ENCODE data around the gene ADH5.

Gene ADH5

GRCh38 chr4:99079625-99080295, 8.8 kb downstream of the ADH5 start:
- DNase-seq (ENCODE audit: insufficient read length, low spot score) = no peak
- TF ChIP-seq CTCF (IDR thresholded peaks at IDR 0.05; ENCODE audit: insufficient read depth, missing control alignments) = no peak
- no peak for FAIRE-seq

DNA sequence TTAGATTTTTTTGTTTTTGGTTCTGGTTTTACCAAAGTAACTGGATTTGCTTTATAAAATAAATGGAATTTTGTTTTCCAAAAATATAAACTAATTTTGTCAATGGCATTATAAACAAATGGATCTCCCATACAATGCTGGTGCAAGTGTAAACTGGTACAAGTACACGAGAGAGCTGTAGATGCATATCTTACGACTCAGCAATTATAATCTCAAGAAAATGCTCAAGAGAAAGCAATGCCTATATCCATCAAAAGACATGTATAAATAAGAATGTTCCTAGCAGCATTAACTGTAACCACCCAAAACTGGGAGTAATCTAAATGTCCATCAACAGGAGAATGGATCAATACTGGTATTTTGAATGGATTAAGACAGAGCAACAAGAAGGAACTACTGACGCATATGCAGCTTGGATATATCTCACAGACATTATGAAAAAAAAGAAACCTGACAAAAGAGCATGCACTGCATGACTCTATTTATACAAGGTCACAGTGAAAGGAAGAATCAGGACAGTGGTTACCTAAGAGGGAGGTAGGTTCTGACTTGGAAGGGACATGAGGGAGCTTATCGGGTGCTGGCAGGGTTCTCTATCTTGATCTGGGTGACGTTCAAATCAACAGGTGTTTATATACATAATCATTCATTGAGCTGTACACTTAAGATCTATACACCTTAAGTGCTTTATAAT, 9.5 kb downstream of the ADH5 start:
- no peak for DNase-seq (ENCODE audit: insufficient read length, low spot score)
- FAIRE-seq = no peak
- TF ChIP-seq CTCF (IDR thresholded peaks at IDR 0.05; ENCODE audit: insufficient read depth, missing control alignments) = no peak

DNA sequence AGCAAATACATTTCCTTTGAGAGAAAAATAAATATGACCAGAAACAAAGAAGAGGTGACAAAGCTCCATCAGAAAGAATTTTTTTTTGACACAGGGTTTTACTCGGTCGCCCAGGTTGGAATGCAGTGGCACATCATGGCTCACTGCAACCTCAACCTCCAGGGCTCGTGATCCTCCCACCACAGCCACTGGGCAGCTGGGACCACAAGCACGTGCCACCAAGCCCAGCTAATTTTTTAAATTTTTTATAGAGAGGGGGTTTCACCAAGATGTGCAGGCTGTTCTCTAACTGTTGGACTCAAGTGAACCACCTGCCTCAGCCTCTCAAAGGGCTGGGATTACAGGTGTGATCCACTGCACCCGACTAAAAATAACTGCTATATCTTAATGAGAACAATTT, 10.3 kb downstream of the ADH5 start:
- no peak for FAIRE-seq
- no peak for TF ChIP-seq CTCF (IDR thresholded peaks at IDR 0.05; ENCODE audit: insufficient read depth, missing control alignments)

DNA sequence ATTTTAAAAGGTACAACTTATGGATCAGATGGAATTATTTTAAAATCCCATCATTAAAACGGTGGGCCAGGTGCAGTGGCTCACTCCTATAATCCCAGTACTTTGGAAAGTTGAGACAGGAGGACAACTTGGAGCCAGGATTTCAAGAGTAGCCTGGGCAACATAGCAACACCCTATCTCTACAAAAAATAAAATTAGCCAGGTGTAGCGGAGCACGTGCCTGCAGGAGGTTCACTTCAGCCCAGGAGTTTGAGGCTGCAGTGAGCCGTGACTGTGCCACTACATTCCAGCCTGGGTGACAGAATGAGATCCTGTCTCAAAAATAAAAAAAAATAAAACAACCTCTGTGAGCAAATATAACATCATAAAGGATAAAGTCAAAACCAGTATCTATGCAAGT, 11.4 kb downstream of the ADH5 start:
- DNase-seq (ENCODE audit: insufficient read length, low spot score) (no peak), FAIRE-seq (no peak)
- no peak for TF ChIP-seq CTCF (IDR thresholded peaks at IDR 0.05; ENCODE audit: insufficient read depth, missing control alignments)

More for the DNA sequence above, 10.3 kb downstream of the ADH5 start:
- no peak for DNase-seq (ENCODE audit: insufficient read length, low spot score)

- TF ChIP-seq CTCF (IDR thresholded peaks at IDR 0.05; ENCODE audit: insufficient read depth, missing control alignments) = no peak
- FAIRE-seq = no peak
Observed at GRCh38 chr4:99076292-99076976, 12.2 kb downstream of the ADH5 start.

GRCh38 chr4:99074816-99075215, 13.8 kb downstream of the ADH5 start:
- no peak for FAIRE-seq
- no peak for DNase-seq (ENCODE audit: insufficient read length, low spot score)
- no peak for TF ChIP-seq CTCF (IDR thresholded peaks at IDR 0.05; ENCODE audit: insufficient read depth, missing control alignments)

More at GRCh38 chr4:99076292-99076976, 12.2 kb downstream of the ADH5 start:
- no peak for DNase-seq (ENCODE audit: insufficient read length, low spot score)

All from D721Med (cell line).